Measurements from ENCODE around the gene C22orf23.

GRCh38 chr22:37985751-37986281 is 32.4 kb upstream of the C22orf23 start:
- TF ChIP-seq CTCF (IDR thresholded peaks at IDR 0.05) (no peak), POLR2A (IDR thresholded peaks at IDR 0.05) (no peak)

Data from heart left ventricle (tissue), 13 donors.